Measurements from ENCODE around the gene SYT17.

SYT17 gene

GRCh38 chr16:19164285-19164684 is 3.8 kb upstream of the SYT17 start:
- TF ChIP-seq CTCF (IDR thresholded peaks at IDR 0.05; ENCODE audit: insufficient read depth, low read depth, low read length, missing control alignments) = no peak
- no peak for DNase-seq (ENCODE audit: low read depth)
- no peak overlapping the region for H3K4me3 ChIP-seq (ENCODE audit: low read depth, low read length)

- H3K4me3 ChIP-seq (ENCODE audit: low read depth, low read length) = no peak overlapping the region
- no peak for TF ChIP-seq CTCF (IDR thresholded peaks at IDR 0.05; ENCODE audit: insufficient read depth, low read depth, low read length, missing control alignments)
These were observed 2.9 kb upstream of the SYT17 start for GRCh38 chr16:19165101-19165500.

GRCh38 chr16:19166500-19166899 is 1.5 kb upstream of the SYT17 start:
- no peak for TF ChIP-seq CTCF (IDR thresholded peaks at IDR 0.05; ENCODE audit: insufficient read depth, low read depth, low read length, missing control alignments)
- DNase-seq (ENCODE audit: low read depth) = no peak

More at GRCh38 chr16:19165101-19165500, 2.9 kb upstream of the SYT17 start:
- no peak for DNase-seq (ENCODE audit: low read depth)

GRCh38 chr16:19168371-19169081 is 486 bp downstream of the SYT17 start:
- no peak for DNase-seq (ENCODE audit: low read depth)
- peak overlapping the region; percentile 14; the same call in 1 of the 2 replicates for H3K4me3 ChIP-seq (ENCODE audit: low read depth, low read length)
- TF ChIP-seq CTCF (IDR thresholded peaks at IDR 0.05; ENCODE audit: insufficient read depth, low read depth, low read length, missing control alignments) = no peak

More at GRCh38 chr16:19166500-19166899, 1.5 kb upstream of the SYT17 start:
- no peak overlapping the region for H3K4me3 ChIP-seq (ENCODE audit: low read depth, low read length)

GRCh38 chr16:19169082-19169639 is 1.1 kb downstream of the SYT17 start:
- no peak overlapping the region for H3K4me3 ChIP-seq (ENCODE audit: low read depth, low read length)
- no peak for TF ChIP-seq CTCF (IDR thresholded peaks at IDR 0.05; ENCODE audit: insufficient read depth, low read depth, low read length, missing control alignments)
- DNase-seq (ENCODE audit: low read depth) = no peak

- H3K4me3 ChIP-seq (ENCODE audit: low read depth, low read length) = no peak overlapping the region
- DNase-seq (ENCODE audit: low read depth) = no peak
- no peak for TF ChIP-seq CTCF (IDR thresholded peaks at IDR 0.05; ENCODE audit: insufficient read depth, low read depth, low read length, missing control alignments)
These were observed 2.1 kb downstream of the SYT17 start for GRCh38 chr16:19170043-19170655.
